ENCODE results near the gene KCNG4.

KCNG4 gene

DNA sequence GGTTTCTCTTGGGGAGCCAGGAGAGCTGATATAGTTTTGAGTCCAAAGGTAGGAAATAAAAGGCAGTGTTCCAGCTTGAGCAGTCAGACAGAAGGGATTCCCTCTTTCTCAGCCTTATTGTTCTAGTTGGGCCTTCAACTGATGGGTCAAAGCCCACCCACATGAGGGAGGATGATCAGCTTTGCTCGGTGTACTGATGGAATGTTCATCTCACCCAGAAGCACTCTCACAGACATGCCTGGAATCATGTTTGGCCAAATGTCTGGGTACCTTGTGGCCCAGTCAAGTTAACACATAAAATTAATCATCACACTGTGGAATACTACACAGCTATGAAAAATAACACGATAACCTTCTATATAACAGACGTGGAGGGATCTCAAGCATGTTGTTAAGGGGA lies 23.1 kb upstream of the KCNG4 start:
- no peak for DNase-seq (ENCODE audit: low read depth)

DNA sequence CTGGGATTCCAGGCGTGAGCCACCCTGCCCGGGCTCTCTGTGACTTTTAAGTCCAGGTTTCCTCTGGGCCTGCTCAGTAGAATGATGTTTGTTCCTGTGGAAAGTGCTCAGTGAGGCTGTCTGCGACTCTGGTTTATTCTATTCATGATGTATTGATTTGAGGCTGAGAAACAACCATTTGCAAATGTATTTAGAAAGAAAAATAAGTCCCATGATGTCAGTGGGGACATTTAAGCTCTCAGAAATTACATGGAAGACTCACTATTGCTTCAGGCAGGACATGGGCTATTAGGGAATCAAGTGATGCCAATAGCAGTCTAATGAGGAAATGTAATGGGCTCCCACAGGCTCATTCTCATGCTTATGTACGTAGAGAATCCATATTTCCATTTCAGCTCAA lies 22.2 kb upstream of the KCNG4 start:
- DNase-seq (ENCODE audit: low read depth) = no peak

DNA sequence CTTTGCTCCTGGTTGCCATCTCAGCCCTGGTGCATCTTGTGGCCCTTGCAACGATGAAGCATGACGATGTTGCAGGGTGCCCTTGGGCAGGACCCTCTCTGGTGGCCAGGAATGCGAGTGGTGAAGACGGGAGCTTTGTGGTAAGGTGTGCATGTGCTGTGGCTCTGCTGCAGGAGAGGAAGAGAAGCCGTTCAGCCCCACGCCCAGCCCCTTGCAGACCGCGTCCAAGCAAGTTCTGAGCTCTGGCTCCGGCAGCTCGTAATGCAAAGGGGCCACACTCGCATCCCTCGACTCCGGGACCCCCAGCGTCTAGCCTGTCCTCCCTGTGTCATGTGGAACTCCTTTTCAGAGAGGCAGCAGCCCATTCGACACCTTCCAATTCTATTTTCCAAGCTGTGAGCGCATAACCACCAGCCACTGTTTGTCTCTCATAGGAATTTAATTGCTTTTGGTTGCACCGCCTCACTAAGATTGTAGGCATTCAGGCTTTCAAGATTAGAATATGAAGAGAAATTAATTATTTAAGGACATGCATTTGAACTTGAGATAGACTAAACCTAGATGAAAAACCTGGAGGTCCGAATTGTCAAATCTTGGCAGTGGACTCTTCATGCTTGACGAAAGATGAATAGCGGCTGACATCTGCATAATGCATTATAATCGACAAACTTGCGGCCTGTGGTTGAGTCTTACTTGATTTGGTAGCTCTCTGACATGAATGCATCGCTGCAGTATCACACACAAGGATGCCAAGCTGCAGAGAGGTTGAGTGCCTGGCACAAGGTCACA lies 21.1 kb upstream of the KCNG4 start:
- DNase-seq (ENCODE audit: low read depth) = no peak

DNA sequence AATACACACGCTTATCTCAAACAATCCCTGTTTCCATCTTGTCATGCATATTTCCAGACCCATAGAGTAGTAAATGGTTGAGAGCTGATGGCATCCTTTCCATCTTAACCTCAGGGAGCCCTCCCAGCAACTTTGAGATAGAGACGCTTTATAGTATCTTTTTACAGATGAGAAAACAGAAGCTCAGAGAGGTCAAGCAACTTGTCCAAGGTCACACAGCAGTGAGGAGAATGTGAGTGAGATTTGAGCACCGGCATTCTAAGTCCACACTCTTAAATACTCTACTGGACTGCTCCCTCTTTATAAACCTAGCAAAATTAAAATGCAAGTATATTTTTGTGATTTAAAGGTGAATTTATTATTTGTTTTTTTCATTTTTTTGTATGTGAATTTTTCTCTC lies 19.9 kb upstream of the KCNG4 start:
- no peak for DNase-seq (ENCODE audit: low read depth)

DNA sequence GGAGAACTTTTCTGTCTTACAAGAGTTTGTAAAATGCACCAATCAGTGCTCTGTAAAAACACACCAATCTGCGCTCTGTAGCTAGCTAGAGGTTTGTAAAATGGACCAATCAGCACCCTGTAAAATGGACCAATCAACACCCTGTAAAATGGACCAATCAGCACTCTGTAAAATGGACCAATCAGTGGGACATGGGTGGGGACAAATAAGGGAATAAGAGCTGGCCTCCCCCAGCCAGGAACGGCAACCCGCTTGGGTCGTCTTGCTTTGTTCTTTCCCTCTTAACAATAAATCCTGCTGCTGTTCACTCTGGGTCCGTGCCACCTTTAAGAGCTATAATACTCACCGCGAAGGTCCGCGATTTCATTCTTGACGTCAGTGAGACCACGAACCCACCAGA lies 18.5 kb upstream of the KCNG4 start:
- DNase-seq (ENCODE audit: low read depth) = no peak

DNA sequence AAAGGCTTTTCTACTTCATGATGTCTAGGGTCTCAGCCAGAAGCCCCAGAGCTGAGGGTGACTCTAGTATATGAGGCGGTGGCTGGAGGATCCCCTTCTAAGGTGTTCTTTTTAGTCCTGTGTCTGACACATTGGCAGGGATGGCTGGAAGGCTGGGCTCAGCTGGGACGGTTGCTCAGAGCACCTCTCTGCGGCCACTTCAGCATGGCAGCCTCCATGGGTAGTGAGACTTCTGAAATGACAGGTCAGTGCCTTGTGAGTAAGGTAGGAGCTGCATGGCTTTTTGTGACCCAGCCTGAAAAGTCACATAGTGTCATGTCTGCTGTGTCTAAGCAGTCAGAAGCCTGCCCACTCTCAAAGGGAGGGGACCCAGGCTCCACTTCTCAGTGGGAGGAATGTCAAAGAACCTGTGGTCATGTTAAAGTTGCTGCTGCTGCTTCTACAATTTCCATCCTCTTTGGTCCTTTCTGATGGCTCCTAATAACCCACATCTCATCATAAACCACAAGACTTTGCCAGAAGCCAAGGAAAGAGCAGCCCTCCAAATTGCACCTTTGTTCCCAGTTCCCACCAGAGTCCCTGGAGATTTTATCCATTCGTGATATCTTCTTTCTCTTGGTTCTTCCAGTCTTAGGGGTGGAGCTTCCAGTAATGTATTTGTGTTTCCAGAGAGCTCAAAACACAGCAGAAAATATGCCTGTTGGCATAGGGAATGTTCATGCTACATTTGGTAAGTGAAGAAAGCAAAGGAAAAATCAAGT lies 15.4 kb upstream of the KCNG4 start:
- no peak for DNase-seq (ENCODE audit: low read depth)

DNA sequence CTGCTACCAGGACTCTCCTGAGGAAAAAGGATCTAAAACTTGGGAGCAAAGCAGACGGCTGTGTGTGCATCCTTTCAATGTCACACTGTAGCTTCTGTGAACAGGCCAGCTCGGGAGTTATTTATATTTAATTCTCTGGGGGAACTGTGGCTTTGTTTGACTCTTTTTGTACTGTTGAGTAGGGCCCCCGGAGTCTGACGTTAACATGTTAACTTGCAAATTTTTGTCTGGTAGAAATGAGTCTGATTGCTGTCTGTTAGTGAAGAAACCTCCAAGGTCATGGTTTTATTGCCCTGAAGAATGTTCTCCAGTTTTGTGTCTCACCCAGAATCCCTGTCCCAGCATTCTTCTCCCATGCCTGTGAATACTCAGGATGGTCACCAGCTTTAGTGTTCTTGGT lies 14.2 kb upstream of the KCNG4 start:
- DNase-seq (ENCODE audit: low read depth) = no peak

DNA sequence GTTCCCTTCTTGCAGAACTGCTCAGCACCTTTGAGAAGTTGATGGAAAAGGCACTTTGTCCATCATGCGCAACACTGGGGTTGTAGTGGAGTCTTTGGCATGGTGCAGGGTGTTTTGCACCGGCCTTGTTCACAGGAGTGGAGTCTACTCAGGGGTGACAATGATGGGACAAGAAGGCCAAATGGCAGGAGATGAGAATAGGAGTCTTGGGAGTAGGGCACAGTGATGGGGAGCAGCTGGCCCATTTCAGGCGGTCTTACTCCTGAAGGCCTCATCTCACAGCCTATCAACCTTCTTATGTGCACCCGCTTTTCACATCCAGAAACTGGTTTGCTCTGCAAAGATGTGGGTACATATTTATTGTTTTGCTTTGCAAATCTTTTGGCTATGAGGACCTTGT lies 13.4 kb upstream of the KCNG4 start:
- DNase-seq (ENCODE audit: low read depth) = no peak

DNA sequence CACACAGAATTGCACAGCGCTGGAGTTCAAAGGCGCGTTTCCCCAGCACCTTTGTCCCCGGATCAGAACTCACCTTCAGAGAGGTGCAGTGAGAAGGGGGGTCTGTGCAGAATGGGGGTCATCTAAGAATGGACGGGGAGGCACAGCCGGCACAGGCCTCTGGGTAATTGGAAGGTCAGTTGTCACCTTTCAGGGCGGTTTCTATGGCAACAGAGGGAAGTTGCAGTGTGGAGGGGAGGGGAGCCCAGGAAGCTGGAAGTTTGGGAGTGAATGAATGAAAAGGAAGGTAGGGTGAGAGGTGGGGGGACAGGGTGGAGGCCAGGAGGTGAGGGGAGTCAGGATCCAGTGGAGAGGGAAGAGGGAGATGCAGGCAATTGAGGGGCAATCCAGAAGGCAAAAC lies 12.4 kb upstream of the KCNG4 start:
- DNase-seq (ENCODE audit: low read depth) = no peak

DNA sequence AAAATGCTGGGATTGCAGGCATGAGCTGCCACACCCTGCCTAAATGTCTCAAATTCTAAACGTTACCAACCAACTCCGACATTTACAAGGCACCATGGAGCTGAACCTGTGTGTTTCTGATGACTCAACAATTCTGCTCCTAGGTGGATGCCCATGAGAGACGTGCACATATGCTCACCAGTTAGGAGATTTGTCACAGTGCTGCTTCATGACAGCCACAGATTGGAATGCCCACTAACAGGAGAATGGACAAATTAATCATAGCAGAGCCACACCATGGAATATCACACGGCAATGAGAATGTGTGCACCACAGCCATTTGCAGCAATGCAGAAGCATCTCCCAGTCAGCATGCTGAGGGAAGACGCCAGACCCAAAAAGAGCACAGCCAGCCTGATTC lies 8.0 kb upstream of the KCNG4 start:
- no peak for DNase-seq (ENCODE audit: low read depth)

DNA sequence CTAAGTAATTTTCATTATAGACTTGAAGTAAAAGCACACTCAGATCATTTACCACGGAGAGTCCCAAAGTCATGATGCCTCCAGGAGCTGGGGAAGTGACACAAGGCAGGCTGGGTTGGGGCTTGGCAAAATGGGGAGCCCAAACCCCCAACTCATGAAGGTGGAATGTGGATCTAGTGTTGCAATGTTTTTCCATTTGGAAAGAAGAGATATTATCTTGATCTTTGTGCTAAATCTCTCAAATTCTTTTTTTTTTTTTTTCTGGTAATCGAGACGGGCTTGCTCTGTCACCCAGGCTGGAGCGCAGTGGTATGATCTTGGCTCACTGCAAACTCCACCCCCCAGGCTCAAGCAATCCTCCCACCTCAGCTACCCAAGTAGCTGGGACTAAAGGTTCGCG lies 7.5 kb upstream of the KCNG4 start:
- DNase-seq (ENCODE audit: low read depth) = no peak

DNA sequence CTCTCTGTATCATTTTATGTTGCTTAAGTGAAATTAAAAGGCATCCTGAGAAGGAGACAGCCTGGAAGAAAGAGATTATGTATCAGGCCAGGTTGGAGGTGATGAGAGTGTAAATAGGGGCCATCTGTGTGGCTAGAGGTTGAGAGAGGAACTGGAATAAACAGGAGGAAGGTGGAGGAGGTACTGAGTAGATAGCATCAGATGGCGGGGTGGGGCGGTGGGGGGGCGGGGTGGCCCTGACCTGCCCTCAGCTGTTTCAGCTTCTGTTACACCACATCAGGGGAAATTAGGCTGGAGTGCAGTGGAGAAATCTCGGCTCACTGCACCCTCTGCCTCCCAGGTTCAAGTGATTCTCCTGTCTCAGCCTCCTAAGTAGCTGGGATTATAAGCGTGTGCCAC lies 6.9 kb upstream of the KCNG4 start:
- no peak for DNase-seq (ENCODE audit: low read depth)

DNA sequence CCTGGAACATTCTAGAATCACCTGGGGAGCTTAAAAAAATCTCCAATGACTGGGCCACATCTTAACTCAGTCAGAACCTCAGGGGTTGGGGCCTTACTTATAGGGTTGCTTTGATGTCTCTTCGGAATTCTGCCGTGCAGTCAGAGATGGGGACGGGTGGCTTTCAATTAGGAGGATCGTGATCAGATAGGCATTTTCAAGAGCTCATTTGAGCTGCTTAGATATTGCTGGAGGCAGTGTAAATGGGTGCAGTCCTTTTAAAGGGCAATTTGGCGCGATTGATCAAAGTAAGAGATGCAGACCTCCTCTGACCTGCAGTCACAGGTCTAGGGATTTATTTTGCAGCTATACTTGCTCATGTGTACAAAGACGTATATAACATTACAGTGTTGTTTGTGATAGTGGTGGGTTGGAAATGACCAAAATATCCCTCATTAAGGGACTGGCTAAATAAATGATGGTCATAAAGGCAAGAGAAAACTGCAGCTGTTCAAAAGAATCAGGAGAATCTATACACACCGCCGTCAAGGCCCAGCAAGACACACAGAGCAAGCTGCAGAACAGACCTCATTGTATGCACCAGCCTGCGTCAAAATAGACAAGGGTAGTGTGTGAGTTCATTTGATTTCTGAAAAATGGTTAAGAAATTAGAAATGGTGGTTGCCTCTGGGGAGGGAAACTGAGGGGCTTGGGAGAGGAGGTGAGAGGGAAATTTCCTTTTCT lies 6.3 kb upstream of the KCNG4 start:
- no peak for DNase-seq (ENCODE audit: low read depth)

DNA sequence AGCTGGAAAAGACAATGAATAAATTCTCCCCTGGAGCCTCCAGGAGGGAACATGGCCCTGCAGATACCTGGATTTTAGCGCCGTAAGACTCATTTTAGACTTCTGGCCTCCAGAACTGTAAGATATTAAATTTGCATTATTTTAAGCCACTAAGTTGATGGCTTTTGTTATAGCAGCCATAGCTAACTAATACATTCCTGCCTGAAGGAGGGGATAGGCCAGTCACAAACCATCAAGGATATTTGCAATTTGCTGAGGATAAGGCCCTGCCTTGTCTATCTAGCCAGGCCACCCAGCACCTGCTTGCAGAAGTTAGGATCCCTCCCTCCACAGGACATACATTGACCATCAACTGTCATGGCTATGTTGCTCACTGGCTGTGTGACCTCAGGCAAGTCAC lies 4.9 kb upstream of the KCNG4 start:
- no peak for DNase-seq (ENCODE audit: low read depth)

DNA sequence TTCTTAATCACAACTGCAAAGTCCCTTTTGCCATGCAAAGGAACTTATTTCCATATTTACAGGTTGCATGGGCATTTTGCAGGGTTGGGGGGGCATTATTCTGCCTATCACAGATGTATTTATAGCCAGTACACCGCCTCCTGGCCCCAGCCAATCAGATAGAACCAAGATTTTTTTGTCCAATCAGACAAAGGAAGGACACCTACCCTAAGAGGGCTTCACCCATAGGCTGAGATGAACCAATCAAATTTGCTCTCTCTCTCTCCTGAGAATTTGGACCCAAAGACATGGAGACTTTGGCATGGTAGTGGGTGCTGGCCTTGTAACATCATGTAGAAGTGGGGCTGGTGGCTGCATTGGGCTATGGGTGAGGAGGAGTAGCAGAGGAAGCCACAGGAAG lies 3.9 kb upstream of the KCNG4 start:
- no peak for DNase-seq (ENCODE audit: low read depth)

DNA sequence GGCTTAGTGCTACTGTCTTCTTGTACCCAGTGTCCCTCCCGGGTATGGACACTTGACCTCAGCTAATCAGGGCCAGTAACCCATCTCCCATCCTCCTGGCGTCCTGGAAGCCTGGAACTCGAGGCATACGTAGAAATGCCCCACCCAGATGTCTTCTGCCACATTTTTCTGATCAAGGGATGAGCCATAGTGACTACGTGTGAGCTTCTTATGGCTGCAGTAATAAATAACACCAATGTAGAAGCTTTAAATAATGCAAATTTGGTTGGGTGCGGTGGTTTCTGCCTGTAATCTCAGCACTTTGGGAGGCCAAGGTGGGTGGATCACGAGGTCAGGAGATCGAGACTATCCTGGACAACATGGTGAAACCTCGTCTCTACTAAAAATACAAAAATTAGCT lies 3.0 kb upstream of the KCNG4 start:
- no peak for DNase-seq (ENCODE audit: low read depth)

DNA sequence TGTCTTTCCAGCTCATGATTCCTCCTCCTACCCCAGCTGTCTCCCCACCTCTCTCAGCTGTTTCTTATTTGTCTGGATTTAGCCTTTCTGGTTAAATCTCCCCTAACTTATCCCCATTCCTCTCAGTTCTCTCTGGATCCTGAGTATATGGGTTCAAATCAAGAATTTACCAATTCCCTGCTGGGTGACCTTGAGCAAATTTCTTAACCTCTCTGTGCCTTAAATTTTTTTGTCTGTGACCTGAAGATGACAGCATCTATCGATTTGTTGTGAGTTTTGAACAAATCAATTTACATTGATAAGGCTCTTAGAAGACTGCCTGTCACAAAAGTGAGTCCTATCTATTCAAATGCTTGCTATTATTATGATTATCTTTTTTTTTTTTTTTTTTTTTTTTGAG lies 2.0 kb upstream of the KCNG4 start:
- no peak for DNase-seq (ENCODE audit: low read depth)

DNA sequence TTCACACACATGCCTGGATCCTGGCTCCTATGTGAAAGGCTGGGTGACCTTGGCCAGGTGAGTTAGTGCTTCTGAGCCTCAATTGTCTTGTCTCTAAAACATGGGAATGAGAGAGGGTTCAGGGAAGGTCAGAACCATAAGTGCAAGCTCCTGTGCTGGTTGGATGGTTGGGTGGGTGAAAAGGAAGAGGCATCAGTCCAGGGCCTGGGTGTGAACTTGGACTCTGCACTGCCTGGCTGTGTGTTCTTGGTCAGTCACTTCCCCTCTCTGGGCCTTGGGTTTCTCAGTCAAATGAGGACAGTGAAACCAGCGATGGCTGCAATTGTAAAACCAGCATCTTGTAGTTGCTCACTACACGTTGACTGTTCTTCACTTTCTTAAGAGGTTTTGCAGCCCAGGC lies 643 bp upstream of the KCNG4 start:
- no peak for DNase-seq (ENCODE audit: low read depth)

DNA sequence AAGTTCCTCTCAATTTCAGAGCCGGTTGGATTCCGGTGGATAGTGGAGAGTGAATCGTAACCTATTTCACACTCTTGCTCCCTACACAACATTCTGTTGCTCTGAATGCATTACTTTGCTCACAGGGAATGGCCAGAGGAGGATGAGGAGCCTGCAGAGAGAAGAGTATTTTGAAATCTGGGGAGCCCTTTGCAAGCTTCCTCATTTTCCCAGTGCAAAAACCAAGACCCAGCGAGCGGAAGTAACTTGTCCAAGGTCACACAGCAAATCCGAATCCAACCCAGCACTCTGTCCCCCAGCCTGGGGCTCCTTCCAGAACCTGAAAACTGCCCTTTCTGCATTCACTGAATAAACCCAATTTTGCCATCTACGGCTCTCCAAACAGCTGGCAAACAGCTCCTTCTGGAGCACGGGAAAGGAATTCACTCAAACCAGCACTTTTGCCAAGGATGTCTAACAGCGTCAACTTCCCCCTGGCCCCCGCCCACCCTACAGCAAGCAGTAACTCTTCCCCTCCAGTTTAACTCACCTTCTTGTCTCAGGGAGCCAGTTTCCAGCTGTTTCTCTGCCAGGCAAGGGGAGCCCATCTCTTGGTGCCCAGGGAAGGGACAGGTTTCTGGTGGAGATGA lies 557 bp downstream of the KCNG4 start:
- DNase-seq (ENCODE audit: low read depth) = no peak

DNA sequence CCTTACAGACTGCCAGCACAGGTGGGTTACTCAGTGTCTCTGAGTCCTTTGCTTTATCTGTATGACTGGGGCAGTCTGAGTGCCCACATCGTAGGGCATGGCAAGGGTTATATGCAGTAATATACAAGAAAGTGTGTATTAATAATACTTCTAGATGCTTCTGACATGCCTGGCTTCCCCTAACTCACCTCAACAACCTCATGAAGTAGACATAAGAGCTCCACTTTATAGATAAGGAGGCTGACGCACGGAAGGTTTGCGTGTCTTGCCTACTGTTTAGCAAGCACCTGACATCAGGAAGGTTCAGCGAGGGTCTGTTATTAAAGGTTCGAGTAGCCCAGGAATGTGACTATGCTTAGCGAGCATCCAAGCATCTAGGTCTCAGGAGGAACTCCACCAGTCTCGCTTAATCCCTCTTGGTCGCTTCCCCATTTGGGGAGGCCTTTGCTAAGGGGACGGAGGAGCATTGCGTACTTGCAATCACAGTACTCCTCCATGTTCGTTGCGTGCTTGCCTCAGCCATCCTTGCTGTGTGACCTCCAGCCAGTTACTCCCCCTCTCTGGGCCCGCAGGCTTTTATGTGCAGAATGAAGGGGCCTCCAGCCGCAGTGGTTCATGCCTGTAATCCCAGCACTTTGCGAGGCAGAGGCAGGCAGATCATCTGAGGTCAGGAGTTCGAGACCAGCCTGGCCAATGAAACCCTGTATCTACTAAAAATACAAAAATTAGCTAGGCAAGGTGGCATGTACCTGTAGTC lies 1.6 kb downstream of the KCNG4 start:
- DNase-seq (ENCODE audit: low read depth) = no peak

DNA sequence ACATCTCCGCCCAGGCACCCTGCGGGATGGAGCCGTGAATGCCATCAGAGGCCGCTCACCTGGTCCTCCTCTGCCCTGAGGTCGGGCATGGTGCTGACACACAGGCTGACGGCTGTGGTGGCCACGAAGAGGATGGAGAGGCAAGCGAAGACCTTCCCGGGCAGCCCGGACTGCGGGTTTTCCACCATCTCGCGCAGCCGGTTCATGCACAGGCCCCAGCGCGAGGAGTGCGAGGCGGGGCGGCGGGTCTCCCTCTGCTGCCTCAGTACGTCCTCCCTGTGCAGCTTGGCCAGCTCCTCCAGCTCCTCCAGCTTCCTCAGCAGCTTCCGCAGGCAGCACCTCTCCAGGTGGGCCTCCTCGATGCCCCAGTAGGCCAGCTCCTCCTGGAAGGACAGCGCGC lies 3.1 kb downstream of the KCNG4 start:
- no peak for DNase-seq (ENCODE audit: low read depth)

All from stimulated activated CD8-positive, alpha-beta memory T cell treated with anti-CD3 and anti-CD28 coated beads, Interleukin-4, amount 100 ng/mL, for 24 hours (primary cell).